GM19467 (cell line): Measurements from ENCODE around the gene OGFOD3.
A peak's percentile ranks its signal among the peaks of the same experiment; 100 is the strongest.
"Not testable (repeated sequence)": the region's sequence is repeated elsewhere in the genome, so short reads cannot be mapped to it uniquely, and the experiment has no call there.

ENCODE experiments used
- ATAC-seq: cut with Tn5 transposase; IDR thresholded peaks from one replicate; pipeline ENCODE4 v1.9.1; 2021; ENCODE audit warnings: mild to moderate bottlenecking, moderate library complexity; ENCODE audit not compliant: unreplicated experiment

Gene OGFOD3, protein sequence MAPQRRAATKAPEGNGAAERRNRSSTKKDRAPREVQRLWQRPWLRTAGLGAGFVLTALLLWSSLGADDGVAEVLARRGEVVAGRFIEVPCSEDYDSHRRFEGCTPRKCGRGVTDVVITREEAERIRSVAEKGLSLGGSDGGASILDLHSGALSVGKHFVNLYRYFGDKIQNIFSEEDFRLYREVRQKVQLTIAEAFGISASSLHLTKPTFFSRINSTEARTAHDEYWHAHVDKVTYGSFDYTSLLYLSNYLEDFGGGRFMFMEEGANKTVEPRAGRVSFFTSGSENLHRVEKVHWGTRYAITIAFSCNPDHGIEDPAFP

DNA sequence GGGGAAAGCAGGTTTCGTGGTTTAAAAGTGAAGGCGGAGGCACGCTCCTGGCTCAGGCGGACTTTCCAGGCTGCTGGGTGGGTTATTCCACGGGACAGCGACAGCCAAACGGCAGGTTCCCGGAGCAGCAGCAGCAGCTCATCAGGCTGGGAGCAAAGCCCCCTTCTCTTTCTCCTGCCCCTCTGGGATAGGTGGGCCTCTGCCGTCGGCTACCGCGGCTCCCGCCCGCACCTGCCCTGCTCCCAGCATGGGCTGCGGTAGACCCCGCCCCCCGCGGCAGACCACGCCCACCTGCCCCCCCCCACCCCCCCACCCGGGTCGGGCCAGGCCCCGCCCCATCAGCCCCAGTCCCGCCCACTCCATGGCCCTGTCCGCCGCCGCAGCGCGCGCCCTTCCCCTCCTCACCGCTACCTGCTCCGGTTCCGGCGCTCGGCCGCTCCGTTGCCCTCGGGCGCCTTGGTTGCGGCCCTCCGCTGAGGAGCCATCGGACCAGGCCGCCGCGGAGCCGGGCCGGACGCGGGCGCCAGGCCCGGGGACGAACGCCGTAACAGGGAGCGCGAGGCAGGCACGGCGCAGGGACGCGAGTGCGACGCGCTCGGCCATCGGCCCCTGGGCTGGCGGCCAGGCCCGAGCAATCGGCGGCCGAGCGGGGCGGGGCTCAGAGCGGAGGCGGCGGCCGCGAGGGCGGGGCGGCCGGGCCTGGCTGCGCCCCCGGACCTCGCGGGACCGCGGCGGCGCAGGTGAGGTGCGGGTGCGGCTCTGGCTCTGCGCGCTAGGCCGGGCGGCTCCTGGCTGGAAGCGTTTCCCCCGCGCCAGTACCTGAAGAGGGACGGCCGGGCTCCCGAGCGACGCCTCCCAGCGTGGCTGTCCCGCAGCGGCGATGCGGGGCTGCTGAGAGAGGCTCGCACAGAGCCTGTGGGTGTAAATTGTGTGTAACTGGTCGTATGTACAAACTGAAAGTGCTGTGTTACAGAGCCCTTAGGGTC, at the start of gene OGFOD3, which contains the start of gene HEXD:
OGFOD3 (minus strand) TSS at position 586 of the 986 bp plus-strand sequence; CDS start at position 485, 101 bp downstream.
HEXD (plus strand) TSS at position 347 of the 986 bp plus-strand sequence. CDS start 1,453 bp downstream, outside the sequence.
- peak; percentile 84 for ATAC-seq

DNA sequence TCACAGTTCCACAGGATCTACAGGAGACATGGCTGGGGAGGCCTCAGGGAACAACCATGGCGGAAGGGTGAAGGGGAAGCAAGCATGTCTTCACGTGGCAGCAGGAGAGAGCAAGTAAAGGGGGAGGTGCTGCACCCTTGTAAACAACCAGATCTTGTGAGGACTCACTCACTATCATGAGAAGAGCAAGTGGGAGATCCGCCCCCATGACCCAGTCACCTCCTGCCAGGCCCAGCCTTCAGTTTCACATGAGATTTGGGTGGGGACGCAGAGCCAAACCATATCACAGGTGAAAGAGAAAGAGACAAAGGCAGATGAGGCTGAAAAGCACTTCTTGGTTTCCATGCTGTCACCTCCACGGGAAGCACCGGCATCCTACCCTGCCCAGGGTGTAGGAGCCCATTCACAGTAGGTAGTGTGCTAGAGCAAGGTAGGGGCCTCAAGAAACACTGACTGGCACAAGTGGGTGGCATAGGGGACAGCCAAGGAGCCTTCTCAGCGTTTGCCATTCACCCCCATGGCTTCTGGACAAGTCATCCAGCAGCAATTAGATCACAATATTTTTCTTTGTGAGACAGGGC, 46.7 kb upstream of the OGFOD3 start:
- ATAC-seq = no peak

DNA sequence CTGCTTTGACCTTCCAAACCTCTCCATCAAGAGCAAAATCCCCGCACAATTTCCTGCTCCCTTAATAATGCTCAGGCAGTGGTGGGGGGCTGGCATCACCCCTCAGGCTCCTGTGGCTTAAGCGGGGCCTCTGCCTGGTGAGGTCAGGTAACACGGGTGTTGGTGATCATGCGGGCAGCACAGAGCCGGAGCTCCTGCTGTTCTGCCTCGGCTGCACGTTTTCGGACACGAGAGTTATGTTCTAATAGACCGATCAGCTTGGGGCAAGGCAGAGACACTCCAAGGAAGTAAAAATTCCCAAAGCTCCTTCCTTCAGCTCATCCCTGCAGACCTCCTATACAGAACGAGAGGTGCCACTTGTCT, 46.2 kb upstream of the OGFOD3 start:
- no peak for ATAC-seq

DNA sequence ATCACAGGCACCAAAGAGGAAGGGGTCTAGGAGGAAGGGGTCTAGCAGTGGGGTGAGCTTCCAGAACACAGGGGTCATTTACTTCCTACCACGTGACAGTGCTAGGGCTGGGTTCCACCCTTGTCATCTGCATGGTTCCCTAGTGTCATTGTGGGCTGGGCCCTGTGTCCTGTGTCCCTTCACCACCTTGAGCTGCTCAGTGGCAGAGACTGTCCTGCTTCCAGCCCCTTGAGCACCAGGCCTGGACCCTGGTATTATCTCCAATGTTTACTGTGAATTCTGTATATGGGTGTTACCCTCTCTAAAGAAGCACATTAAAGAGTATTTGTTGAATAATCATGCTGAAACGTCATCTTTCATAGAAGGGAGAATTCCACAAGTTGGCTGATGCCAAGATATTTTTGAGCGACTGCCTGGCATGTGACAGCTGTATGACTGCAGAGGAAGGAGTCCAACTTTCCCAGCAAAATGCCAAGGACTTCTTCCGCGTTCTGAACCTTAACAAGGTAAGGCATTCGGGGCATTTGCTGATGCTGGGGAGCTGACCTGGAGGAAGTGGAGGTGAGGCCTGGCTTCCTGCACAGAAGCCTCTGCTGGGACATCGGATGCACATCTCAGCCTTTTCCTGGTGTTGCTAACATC, 45.7 kb upstream of the OGFOD3 start:
- no peak for ATAC-seq

DNA sequence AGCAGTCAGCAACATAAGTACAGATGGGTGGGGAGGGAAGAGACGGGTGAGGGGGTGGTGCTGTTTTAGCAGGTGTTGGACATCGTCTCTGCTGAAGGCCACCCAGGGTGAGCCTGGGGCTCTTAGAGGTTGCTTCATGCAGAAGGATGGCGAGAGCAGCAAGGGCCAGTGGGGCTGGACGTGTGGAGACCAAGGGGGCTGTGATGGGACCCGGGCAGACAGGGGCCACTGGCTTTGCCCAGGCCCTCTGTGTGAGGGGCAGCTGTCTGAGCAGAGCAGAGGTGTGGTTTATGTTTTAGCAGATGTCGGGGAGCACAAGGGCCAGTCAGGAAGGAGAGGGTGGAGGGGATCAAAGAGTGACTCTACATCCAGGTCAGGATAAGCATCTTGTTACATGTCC, 45.0 kb upstream of the OGFOD3 start:
- no peak for ATAC-seq

DNA sequence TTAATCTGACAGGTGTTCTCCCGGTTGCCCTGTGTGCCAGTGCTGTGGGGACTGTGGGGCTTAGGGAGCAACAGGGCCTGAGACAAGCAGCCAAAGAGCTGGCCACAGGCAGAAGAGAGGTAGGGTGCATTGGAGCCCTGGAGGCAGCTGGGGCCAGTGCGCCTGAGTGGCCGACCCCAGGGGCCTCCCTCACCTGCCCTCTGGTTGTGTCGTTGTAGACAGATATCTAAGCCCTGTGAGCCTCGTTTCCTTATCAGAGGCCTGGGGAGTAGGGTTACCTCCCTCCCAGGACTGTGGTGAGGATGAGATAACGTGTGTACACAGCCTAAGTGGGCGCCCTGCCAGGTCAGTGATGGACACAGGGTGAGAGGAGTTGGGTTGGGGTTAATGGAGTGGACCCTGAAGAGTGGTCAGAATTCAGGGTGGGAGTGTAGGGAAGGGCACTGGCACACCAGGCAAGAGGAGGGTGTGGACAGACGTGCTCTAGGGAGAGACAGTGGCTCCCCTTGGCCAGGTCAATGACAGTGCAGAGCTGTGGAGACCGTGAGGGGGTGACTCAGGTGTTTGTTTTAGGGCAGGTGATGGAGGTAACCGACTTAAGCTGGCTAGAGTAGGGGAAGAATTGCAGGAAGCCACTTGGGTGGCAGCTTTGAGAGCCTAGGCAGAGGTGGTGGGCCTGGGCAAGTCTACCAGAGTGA, 43.6 kb upstream of the OGFOD3 start:
- no peak for ATAC-seq

DNA sequence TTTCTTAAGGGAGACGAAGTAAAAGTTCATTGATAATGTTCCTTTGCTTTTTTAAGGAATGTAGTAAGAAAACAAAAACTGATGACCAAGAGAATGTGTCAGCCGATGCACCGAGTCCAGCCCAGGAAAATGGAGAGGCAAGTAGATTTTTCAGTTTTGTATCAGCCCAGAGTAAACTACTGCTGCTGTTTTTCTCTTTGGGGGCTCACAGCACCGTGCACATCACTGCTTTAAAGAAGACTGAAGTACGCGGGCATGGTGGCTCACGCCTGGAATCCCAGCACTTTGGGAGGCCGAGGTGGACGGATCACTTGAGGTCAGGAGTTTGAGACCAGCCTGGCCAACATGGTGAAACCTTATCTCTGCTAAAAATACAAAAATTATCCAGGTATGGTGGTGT, 41.5 kb upstream of the OGFOD3 start:
- not testable (repeated sequence) for ATAC-seq

DNA sequence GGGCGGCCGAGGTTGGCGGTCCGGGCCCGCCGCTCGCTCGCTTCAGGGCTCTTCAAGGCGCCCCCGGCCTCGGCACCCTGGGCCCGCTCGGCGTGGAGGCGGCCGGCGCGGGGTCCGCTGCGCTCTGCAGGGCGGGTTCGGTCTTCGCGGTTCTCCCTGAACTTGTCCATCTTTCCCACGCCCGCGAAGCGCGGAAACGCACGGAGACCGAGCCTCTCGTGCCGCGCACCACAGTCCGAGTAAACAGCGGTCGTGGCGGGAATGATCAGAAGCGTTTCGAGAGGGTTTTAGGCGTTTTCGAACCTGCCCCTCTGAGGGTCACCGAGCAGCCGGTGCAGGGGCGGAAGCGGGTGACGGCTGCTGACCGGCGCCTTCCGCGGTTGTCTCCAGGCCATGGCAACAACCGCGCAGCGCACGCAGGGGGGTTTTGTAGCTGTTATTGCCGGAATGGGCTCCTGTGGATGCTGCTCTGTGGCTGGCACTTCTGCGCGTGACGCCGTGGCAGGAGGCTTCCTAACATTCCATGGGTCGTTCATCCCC, 40.6 kb upstream of the OGFOD3 start:
- ATAC-seq = no peak

DNA sequence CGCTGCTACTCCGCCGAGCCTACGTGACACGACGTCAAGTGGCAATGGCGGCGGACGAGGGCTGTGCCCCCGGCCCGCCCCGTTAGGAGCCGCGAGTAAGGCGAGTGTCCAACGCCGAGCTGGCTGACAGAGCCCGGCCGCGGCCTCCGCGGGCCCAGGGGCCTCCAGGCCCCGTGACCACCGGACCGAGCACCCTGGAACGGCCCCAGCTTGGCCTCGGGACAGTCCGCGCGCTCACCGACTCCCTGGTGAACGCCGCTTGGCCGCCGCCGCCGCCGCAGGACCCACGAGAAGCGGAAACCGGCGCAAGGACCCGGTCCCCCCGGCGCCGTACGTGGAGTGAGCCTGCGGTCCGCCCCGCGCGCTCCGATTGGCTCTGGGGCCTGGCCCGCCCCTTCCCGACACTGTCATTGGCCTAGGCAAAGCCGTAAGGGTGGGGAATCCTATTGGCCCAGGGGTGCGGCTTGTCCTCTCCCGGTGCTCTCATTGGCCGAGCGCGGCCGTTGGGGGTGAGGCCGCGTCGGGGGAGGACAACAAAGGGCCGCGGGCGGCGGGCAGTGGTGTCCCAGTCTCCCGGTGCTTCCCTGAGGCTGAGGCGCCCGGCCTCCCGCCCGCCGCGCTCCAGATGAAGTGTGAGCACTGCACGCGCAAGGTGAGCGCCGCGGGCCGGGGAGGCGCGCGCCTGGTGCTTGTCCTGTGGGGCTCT, 39.9 kb upstream of the OGFOD3 start, which contains the start of gene NARF:
NARF (plus strand) TSS at position 563 of the 706 bp plus-strand sequence; CDS start at position 626, 63 bp downstream.
- ATAC-seq = peak; percentile 92

DNA sequence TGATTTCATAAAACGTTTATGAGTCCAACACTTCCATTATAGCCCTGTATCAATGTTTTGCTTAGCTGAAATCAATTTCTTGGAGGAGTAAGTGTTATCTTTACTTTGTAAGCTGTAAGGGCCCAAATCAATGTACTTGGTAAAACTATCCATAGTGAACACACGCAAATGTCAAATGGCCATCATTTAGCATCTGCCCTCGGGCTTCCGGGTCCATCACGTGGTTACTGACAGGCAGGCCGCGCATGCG, 39.5 kb upstream of the OGFOD3 start:
- no peak for ATAC-seq

DNA sequence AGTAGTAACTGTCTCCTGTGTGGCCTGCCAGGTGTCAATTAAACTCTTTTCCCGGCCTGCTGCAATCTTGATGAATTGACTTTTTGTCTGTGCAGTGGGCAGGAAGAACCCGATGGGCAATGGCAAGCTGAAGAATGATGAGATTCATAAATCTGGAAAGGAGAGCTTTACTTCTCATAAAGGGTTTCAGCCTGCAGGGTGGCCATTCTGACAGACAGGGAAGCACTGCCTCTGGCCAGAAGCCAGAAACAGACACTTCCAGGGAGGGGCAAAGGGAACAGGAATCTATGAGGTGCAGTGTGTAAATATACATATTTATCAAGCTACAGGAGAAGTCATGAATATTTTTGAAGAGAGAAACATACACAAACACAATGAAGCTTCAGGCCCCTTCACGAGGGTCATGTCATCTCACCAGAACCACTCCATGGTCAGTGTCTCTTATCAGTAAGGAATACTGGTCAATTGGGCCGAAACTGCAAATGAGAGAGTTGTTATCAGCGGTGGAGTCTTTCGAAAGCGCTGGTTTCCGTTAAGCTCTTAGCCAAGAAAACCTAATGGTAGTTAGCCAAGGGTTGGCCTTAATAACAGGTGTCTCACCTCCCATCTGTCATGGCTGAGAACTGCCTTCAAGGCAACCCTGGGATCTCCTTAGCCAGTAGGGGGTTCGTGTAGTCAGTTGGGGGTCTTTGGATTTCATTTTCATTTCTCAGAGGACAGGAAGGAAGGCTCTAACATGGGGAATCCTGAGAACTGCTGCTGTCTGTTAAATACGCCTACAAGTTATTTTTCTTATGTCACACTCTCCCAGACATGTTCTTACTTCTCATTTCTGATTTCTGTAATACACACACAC, 38.9 kb upstream of the OGFOD3 start:
- no peak for ATAC-seq

DNA sequence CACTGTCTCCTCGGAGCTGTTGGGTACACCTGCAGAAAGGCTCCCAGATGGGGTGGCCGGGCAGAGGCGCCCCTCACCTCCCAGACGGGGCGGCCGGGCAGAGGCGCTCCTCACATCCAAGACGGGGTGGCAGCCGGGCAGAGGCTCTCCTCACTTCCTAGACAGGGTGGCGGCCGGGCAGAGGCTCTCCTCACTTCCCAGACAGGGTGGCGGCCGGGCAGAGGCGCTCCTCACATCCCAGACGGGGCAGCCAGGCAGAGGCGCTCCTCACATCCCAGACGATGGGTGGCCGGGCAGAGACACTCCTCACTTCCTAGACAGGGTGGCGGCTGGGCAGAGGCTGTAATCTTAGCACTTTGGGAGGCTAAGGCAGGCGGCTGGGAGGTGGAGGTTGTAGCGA, 35.3 kb upstream of the OGFOD3 start:
- ATAC-seq = not testable (repeated sequence)

DNA sequence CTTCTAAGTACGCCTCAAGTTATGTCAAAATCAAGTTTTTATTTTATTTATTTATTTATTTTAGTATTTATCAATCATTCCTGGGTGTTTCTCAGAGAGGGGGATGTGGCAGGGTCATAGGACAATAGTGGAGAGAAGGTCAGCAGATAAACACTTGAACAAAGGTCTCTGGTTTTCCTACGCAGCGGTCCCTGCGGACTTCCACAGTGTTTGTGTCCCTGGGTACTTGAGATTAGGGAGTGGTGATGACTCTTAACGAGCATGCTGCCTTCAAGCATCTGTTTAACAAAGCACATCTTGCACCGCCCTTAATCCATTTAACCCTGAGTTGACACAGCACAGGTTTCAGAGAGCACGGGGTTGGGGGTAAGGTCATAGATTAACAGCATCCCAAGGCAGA, 34.8 kb upstream of the OGFOD3 start:
- ATAC-seq = not testable (repeated sequence)

DNA sequence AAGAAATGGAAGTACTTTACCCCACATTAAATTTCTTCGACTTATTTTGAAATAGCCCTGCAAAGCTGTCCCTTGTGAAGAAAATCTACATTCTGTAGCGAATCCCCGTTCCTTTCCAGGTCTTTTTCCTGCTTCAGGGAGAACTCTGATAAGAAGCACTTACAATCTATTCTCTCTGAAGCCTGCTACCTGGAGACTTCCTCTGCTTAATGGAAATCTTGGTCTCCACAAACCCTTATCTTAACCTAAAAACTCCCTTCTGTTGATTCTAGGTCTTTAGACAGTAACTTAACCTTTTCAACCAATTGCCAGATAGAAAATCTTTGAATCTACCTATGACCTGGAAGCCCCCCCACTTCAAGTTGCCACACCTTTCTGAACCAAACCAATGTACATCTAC, 33.8 kb upstream of the OGFOD3 start:
- no peak for ATAC-seq

DNA sequence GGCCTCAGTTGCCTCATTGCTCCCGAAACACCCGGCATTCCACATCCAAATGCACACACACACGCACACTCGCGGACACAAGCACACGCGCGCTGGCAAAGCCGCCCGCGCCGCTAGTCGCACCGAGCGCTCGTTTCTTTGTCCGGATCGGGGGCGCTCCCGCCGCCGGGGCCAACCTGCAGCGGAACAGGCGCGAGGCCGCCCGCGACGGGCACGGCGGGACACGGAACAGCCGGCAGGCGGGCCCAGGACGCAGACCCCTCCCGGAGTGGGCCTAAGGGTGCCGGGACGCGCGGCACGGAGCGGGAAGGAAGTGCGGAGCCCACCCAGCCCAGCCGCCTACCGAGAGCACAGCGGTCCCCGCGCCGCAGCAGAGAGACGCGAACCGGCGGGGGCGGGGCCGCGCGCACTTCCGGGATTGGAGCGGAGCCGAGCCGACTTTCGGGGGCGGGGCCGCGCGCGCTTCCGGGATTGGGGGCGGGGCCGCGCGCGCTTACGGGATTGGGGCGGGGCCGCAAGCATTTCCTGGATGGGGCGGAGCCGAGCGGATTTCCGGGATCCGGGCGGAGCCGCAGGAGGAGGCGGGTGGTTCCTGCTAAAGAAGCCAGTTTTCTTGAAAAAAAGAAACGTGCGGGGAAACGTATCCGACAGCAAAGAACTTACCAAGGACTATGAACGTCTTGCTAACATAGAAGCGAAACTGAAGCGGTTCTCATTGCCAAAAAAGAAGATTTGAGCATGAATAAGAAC, 32.1 kb upstream of the OGFOD3 start, which contains the start of gene CYBC1:
CYBC1 (minus strand) TSS at position 396 of the 750 bp plus-strand sequence. CDS start 1,498 bp downstream, outside the sequence.
- ATAC-seq = peak; percentile 64

DNA sequence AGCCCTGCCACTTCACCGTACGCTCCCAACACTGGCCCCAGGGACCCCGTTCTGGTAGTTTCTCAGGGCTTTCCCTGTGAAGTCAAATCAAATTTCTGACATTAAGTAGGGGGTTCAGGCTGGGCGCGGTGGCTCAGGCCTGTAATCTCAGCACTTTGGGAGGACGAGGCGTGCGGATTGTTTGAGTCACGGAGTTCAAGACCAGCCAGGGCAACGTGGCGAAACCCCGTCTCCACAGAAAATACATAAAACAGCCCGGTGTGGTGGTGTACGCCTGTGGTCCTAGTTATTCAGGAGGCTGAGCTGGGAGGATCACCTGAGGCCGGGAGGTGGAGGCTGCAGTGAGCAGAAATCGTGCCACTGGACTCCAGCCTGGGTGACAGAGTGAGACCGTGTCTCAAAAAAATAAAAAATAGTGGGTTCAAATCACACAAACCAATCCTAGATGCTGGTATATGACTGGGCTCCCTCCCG, 31.5 kb upstream of the OGFOD3 start:
- ATAC-seq = peak; percentile 3

DNA sequence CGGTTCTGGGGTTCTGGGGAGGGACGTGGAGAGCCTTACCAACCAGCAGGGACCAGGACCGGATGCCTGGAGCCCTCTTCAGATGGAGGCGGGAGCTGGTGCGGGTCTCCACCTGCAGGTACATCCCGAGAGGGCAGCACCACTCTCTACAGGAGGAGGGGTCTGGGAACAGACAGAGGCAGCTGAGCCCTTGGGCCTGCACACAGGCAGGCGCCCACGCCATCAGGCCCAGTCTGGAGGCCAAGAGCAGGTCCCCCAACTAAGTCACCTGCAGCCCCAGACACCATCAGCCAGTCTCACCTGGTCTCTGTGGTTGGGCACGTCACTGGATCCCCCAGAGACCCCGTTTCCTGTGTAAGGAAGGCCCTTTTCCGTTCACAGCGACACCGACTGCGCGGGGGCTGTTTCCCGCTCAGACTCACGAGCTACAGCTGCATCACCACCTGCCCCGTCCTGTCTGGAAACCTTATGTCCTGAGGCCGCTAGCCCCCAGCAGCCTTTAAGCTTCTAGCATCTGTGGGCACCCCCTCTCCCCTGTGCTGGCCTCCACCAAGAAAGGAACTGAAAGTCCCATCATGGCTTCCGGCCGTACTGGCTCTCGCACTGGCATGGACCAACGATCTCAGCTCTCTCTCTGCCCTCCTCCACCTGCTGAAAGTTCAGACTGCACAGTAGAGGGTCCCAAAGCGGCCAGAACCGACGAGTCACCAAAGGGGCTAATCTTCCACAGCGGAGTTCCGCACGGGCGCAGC, 30.9 kb upstream of the OGFOD3 start:
- peak; percentile 60 for ATAC-seq
